ENCODE results near the gene CLDN3.

- no peak for TF ChIP-seq CTCF (IDR thresholded peaks at IDR 0.05)
- TF ChIP-seq EZH2 (IDR thresholded peaks at IDR 0.05; ENCODE audit: borderline replicate concordance, insufficient read depth, low read depth, low read length, poor library complexity, severe bottlenecking): no peak
Observed at GRCh38 chr7:73779517-73779916, 9.4 kb upstream of the CLDN3 start.

Measured in B cell (primary cell).